ENCODE results near the gene TTLL3.
"Not testable (repeated sequence)": the region's sequence is repeated elsewhere in the genome, so short reads cannot be mapped to it uniquely, and the experiment has no call there.

TTLL3 gene

GRCh38 chr3:9875448-9875847, 65.4 kb downstream of the TTLL3 start:
- no peak for DNase-seq

- DNase-seq = not testable (repeated sequence)
Measured at GRCh38 chr3:9876255-9876654, 66.2 kb downstream of the TTLL3 start.

- no peak for DNase-seq
Measured at GRCh38 chr3:9876991-9877390, 66.9 kb downstream of the TTLL3 start.

- DNase-seq = no peak
Measured at GRCh38 chr3:9878700-9879099, 68.6 kb downstream of the TTLL3 start.

GRCh38 chr3:9879830-9880549, 69.9 kb downstream of the TTLL3 start, which contains the start of gene CIDEC:
Gene CIDEC, minus strand, starts transcription at chr3:9880253. Its CDS starts 1,767 bp downstream, at chr3:9878486.
- DNase-seq = no peak

GRCh38 chr3:9881441-9881840, 71.4 kb downstream of the TTLL3 start:
- no peak for DNase-seq

GRCh38 chr3:9883706-9884554, 73.9 kb downstream of the TTLL3 start:
- DNase-seq = no peak

- DNase-seq = no peak
Measured at GRCh38 chr3:9884555-9885165, 74.6 kb downstream of the TTLL3 start.

Data from CD4-positive, alpha-beta T cell treated with Interleukin-21 for 1 hour (primary cell).